ENCODE measurements around the gene BANF2. TPM values are rescaled to one million over a fixed set of nuclear protein-coding genes. Genes with fewer than 3 reads are reported as not detected.

The BANF2 gene
- total and polyA plus RNA-seq, 12 donors = not detected

GRCh38 chr20:17675519-17676377 is 24.0 kb upstream of the BANF2 start:
- H3K4me3 ChIP-seq = no peak overlapping the region
- DNase-seq (no peak), ATAC-seq (peak in 1 of 8 donors; percentile 4)
- H3K9me3 ChIP-seq = no peaks in the 10 kb centered on the region
- no peak for TF ChIP-seq CTCF (IDR thresholded peaks at IDR 0.05)
- H3K27ac ChIP-seq = no peak overlapping the region
- intact Hi-C loops (cut with DNase I) = loop anchor here in 1 of 10 donors (10.0 kb wide), 1 partner anchor 229 kb away; no protein-coding TSS in a partner anchor
- peaks cover 0 to 71% (median 6%) of the 10 kb centered on the region in 9 donors for H3K36me3 ChIP-seq
- H3K4me1 ChIP-seq = peaks cover 5 to 90% (median 35%) of the 10 kb centered on the region in 9 donors
- WGBS, 2 donors = 85 to 88% methylated on average over 13 of the region's 13 CpGs
- no peaks in the 10 kb centered on the region for H3K27me3 ChIP-seq

GRCh38 chr20:17676378-17676759 is 23.4 kb upstream of the BANF2 start:
- no peak for TF ChIP-seq CTCF (IDR thresholded peaks at IDR 0.05)
- Histone ChIP-seq H3K27me3 (no peaks in the 10 kb centered on the region), H3K27ac (no peak overlapping the region), H3K4me3 (no peak overlapping the region), H3K9me3 (no peaks in the 10 kb centered on the region), H3K4me1 (peaks cover 5 to 85% (median 36%) of the 10 kb centered on the region in 9 donors), H3K36me3 (peaks cover 0 to 68% (median 6%) of the 10 kb centered on the region in 9 donors)
- WGBS, 2 donors = 75 to 90% methylated on average over 4 of the region's 4 CpGs
- no peak for DNase-seq
- ATAC-seq = no peak
- intact Hi-C loops (cut with DNase I) = loop anchor here in 1 of 10 donors (10.0 kb wide), 1 partner anchor 228 kb away; no protein-coding TSS in a partner anchor

GRCh38 chr20:17676942-17677341 is 22.8 kb upstream of the BANF2 start:
- DNase-seq (no peak), ATAC-seq (no peak)
- WGBS, 2 donors = 94 to 96% methylated on average over 2 of the region's 2 CpGs
- H3K27me3 ChIP-seq = no peaks in the 10 kb centered on the region
- peaks cover 0 to 62% (median 6%) of the 10 kb centered on the region in 9 donors for H3K36me3 ChIP-seq
- no peaks in the 10 kb centered on the region for H3K9me3 ChIP-seq
- no peak overlapping the region for H3K27ac ChIP-seq
- peaks cover 5 to 79% (median 36%) of the 10 kb centered on the region in 9 donors for H3K4me1 ChIP-seq
- H3K4me3 ChIP-seq = no peak overlapping the region
- intact Hi-C loops (cut with DNase I) = loop anchor here in 1 of 10 donors (10.0 kb wide), 1 partner anchor 228 kb away; no protein-coding TSS in a partner anchor
- no peak for TF ChIP-seq CTCF (IDR thresholded peaks at IDR 0.05)

- no peaks in the 10 kb centered on the region for H3K9me3 ChIP-seq
- no peaks in the 10 kb centered on the region for H3K27me3 ChIP-seq
- H3K27ac ChIP-seq = no peak overlapping the region
- H3K36me3 ChIP-seq = peaks cover 0 to 52% (median 6%) of the 10 kb centered on the region in 9 donors
- no peak for TF ChIP-seq CTCF (IDR thresholded peaks at IDR 0.05)
- intact Hi-C loops (cut with DNase I) = loop anchor here in 1 of 10 donors (10.0 kb wide), 1 partner anchor 227 kb away; no protein-coding TSS in a partner anchor
- no peak for ATAC-seq
- no peak for DNase-seq
- H3K4me3 ChIP-seq = no peak overlapping the region
- peaks cover 9 to 77% (median 37%) of the 10 kb centered on the region in 9 donors for H3K4me1 ChIP-seq
- 87 to 88% methylated on average over 2 of the region's 2 CpGs for WGBS, 2 donors
These were observed 21.5 kb upstream of the BANF2 start for GRCh38 chr20:17678295-17678694.
